ENCODE results near the gene FSD1. TPM values are rescaled to one million over a fixed set of nuclear protein-coding genes. Genes with fewer than 3 reads are reported as not detected.

The FSD1 gene
- total RNA-seq, 2 experiments from 2014 or later = 21.0 to 21.3 TPM

GRCh38 chr19:4358709-4359626, 54.6 kb downstream of the FSD1 start:
- DNase-seq = no peak
- no peaks in the 10 kb centered on the region for H3K9me3 Mint-ChIP-seq
- no peak overlapping the region for H3K27ac Mint-ChIP-seq
- H3K36me3 Mint-ChIP-seq = peaks cover 1% of the 10 kb centered on the region
- H3K27me3 Mint-ChIP-seq = no peaks in the 10 kb centered on the region
- no peaks in the 10 kb centered on the region for H3K4me1 Mint-ChIP-seq
- H3K4me3 Mint-ChIP-seq = no peak overlapping the region

GRCh38 chr19:4359627-4360000, 55.2 kb downstream of the FSD1 start:
- no peak overlapping the region for H3K4me3 Mint-ChIP-seq
- no peaks in the 10 kb centered on the region for H3K9me3 Mint-ChIP-seq
- no peak overlapping the region for H3K27ac Mint-ChIP-seq
- no peaks in the 10 kb centered on the region for H3K36me3 Mint-ChIP-seq
- DNase-seq = no peak
- no peaks in the 10 kb centered on the region for H3K4me1 Mint-ChIP-seq
- no peaks in the 10 kb centered on the region for H3K27me3 Mint-ChIP-seq

- Mint-ChIP-seq H3K27ac (no peak overlapping the region), H3K9me3 (no peaks in the 10 kb centered on the region), H3K36me3 (no peaks in the 10 kb centered on the region), H3K4me1 (no peaks in the 10 kb centered on the region), H3K4me3 (no peak overlapping the region), H3K27me3 (no peaks in the 10 kb centered on the region)
- no peak for DNase-seq
These were observed 55.7 kb downstream of the FSD1 start for GRCh38 chr19:4360081-4360569.

GRCh38 chr19:4360641-4361151, 56.3 kb downstream of the FSD1 start:
- Mint-ChIP-seq H3K4me1 (no peaks in the 10 kb centered on the region), H3K27me3 (no peaks in the 10 kb centered on the region), H3K27ac (peak overlapping the region; percentile 34), H3K9me3 (no peaks in the 10 kb centered on the region), H3K4me3 (no peak overlapping the region), H3K36me3 (no peaks in the 10 kb centered on the region)
- no peak for DNase-seq

- Mint-ChIP-seq H3K4me3 (no peak overlapping the region), H3K9me3 (no peaks in the 10 kb centered on the region), H3K27me3 (no peaks in the 10 kb centered on the region), H3K27ac (no peak overlapping the region), H3K4me1 (no peaks in the 10 kb centered on the region), H3K36me3 (no peaks in the 10 kb centered on the region)
- DNase-seq = no peak
These were observed 57.0 kb downstream of the FSD1 start for GRCh38 chr19:4361152-4362046.

GRCh38 chr19:4362101-4362828, 57.9 kb downstream of the FSD1 start:
- H3K27me3 Mint-ChIP-seq = no peaks in the 10 kb centered on the region
- H3K27ac Mint-ChIP-seq = no peak overlapping the region
- no peak for DNase-seq
- H3K9me3 Mint-ChIP-seq = no peaks in the 10 kb centered on the region
- peaks cover 1% of the 10 kb centered on the region for H3K4me1 Mint-ChIP-seq
- H3K36me3 Mint-ChIP-seq = no peaks in the 10 kb centered on the region
- no peak overlapping the region for H3K4me3 Mint-ChIP-seq

GRCh38 chr19:4362831-4363545, 58.6 kb downstream of the FSD1 start:
- H3K9me3 Mint-ChIP-seq = no peaks in the 10 kb centered on the region
- DNase-seq = no peak
- H3K27me3 Mint-ChIP-seq = no peaks in the 10 kb centered on the region
- H3K4me1 Mint-ChIP-seq = peaks cover 5% of the 10 kb centered on the region
- no peaks in the 10 kb centered on the region for H3K36me3 Mint-ChIP-seq
- no peak overlapping the region for H3K27ac Mint-ChIP-seq
- H3K4me3 Mint-ChIP-seq = no peak overlapping the region

- H3K9me3 Mint-ChIP-seq = no peaks in the 10 kb centered on the region
- peaks cover 10% of the 10 kb centered on the region for H3K4me1 Mint-ChIP-seq
- DNase-seq = no peak
- no peaks in the 10 kb centered on the region for H3K27me3 Mint-ChIP-seq
- no peak overlapping the region for H3K27ac Mint-ChIP-seq
- H3K4me3 Mint-ChIP-seq = no peak overlapping the region
- H3K36me3 Mint-ChIP-seq = no peaks in the 10 kb centered on the region
These were observed 59.3 kb downstream of the FSD1 start for GRCh38 chr19:4363571-4364304.

GRCh38 chr19:4365341-4365740, 60.9 kb downstream of the FSD1 start:
- no peak for DNase-seq
- no peak overlapping the region for H3K27ac Mint-ChIP-seq
- H3K4me3 Mint-ChIP-seq = no peak overlapping the region
- no peaks in the 10 kb centered on the region for H3K9me3 Mint-ChIP-seq
- H3K4me1 Mint-ChIP-seq = peaks cover 23% of the 10 kb centered on the region
- no peaks in the 10 kb centered on the region for H3K27me3 Mint-ChIP-seq
- H3K36me3 Mint-ChIP-seq = no peaks in the 10 kb centered on the region

GRCh38 chr19:4365791-4366665, 61.6 kb downstream of the FSD1 start:
- no peak for DNase-seq
- Mint-ChIP-seq H3K4me1 (peaks cover 28% of the 10 kb centered on the region), H3K4me3 (no peak overlapping the region), H3K9me3 (no peaks in the 10 kb centered on the region), H3K27me3 (no peaks in the 10 kb centered on the region), H3K27ac (no peak overlapping the region), H3K36me3 (no peaks in the 10 kb centered on the region)

GRCh38 chr19:4366666-4367335, 62.4 kb downstream of the FSD1 start:
- Mint-ChIP-seq H3K27me3 (no peaks in the 10 kb centered on the region), H3K4me1 (peaks cover 29% of the 10 kb centered on the region), H3K27ac (peak overlapping the region; percentile 42), H3K4me3 (no peak overlapping the region), H3K9me3 (no peaks in the 10 kb centered on the region), H3K36me3 (no peaks in the 10 kb centered on the region)
- DNase-seq = no peak

GRCh38 chr19:4367336-4367723, 62.9 kb downstream of the FSD1 start:
- Mint-ChIP-seq H3K4me3 (no peak overlapping the region), H3K27ac (no peak overlapping the region), H3K4me1 (peaks cover 29% of the 10 kb centered on the region), H3K27me3 (no peaks in the 10 kb centered on the region), H3K9me3 (no peaks in the 10 kb centered on the region), H3K36me3 (no peaks in the 10 kb centered on the region)
- DNase-seq = no peak
